H1 (cell line): ENCODE results near the gene CENPP. TPM values are rescaled to one million over a fixed set of nuclear protein-coding genes. Genes with fewer than 3 reads are reported as not detected.
"Not testable (repeated sequence)": the region's sequence is repeated elsewhere in the genome, so short reads cannot be mapped to it uniquely, and the experiment has no call there.

Source experiments
- CTCF ChIA-PET: fragments of 300-600 bp; sonication (Branson Sonifier 250); formaldehyde crosslinking; loops from one replicate; lab custom pipeline; 2021; ENCODE audit not compliant: partially characterized antibody; lab: Charles Lee
- POLR2A ChIA-PET: fragments of 300-600 bp; sonication (Branson Sonifier 250); formaldehyde crosslinking; loops from one replicate; lab custom pipeline; 2021; ENCODE audit warnings: inconsistent platforms; ENCODE audit not compliant: partially characterized antibody; lab: Charles Lee
- DNase-seq, 2 experiments: peaks; one replicate each; pipeline versions ENCODE4 v3.0.0 to v3.0.0-alpha.2; 2010 to 2022; ENCODE audit warnings: low spot score in 2 of 2, low read depth in 1 of 2, mixed read lengths in 1 of 2
- FAIRE-seq: peaks from 2 replicates; lab custom pipeline; 2011; peaks lifted over from hg19 to GRCh38; lab: Jason Lieb, UNC
- H2AFZ ChIP-seq: 2 replicates; pipeline ENCODE4 v1.8.1; 2012; ENCODE audit warnings: low read length, inconsistent platforms
- H2AK5ac ChIP-seq: 2 replicates; pipeline ENCODE4 v1.6.1; 2013; ENCODE audit warnings: low read depth, low read length
- H2BK120ac ChIP-seq: replicated peaks from 2 replicates; pipeline ENCODE3; 2013; ENCODE audit warnings: low read depth, low read length, inconsistent platforms
- H2BK12ac ChIP-seq: 2 replicates; pipeline ENCODE4 v1.6.1; 2013; ENCODE audit warnings: low read depth, low read length
- H2BK15ac ChIP-seq: 2 replicates; pipeline ENCODE4 v1.6.1; 2013; ENCODE audit warnings: low read length
- H2BK20ac ChIP-seq: 2 replicates; pipeline ENCODE4 v1.6.1; 2013; ENCODE audit warnings: low read length
- H2BK5ac ChIP-seq: 2 replicates; pipeline ENCODE4 v1.6.1; 2013; ENCODE audit warnings: low read depth, low read length
- H3K14ac ChIP-seq: 2 replicates; pipeline ENCODE4 v1.6.1; 2013; ENCODE audit warnings: inconsistent platforms; ENCODE audit not compliant: insufficient read length
- H3K18ac ChIP-seq: 2 replicates; pipeline ENCODE4 v1.6.1; 2013; ENCODE audit warnings: low read length; ENCODE audit errors: extremely low read depth
- H3K23ac ChIP-seq: 2 replicates; pipeline ENCODE4 v1.6.1; 2013; ENCODE audit warnings: inconsistent platforms; ENCODE audit not compliant: insufficient read length
- H3K23me2 ChIP-seq: 2 replicates; pipeline ENCODE4 v1.6.1; 2013; ENCODE audit warnings: low read depth, low read length
- H3K27ac ChIP-seq: 2 replicates; pipeline ENCODE4 v1.6.1; 2011; ENCODE audit warnings: low read depth, low read length, inconsistent platforms
- H3K27me3 ChIP-seq, 4 experiments: replicated peaks in 1 of 4; 1 replicate in 1 of 4; 2 replicates in 3 of 4; pipeline versions ENCODE4 v1.6.1 to v1.8.1; 2011 to 2013; ENCODE audit warnings: low read length in 3 of 4, mild to moderate bottlenecking in 3 of 4, inconsistent platforms in 2 of 4, mixed read lengths in 2 of 4, moderate library complexity in 1 of 4; ENCODE audit not compliant: control insufficient read depth in 3 of 4, insufficient read depth in 3 of 4; ENCODE audit errors: extremely low read depth in 1 of 4
- H3K36me3 ChIP-seq, 4 experiments: 2 replicates each; pipeline versions ENCODE4 v1.6.1 to v1.8.1; 2011 to 2013; ENCODE audit warnings: mild to moderate bottlenecking in 4 of 4, low read length in 3 of 4, moderate library complexity in 2 of 4, control low read depth in 1 of 4, inconsistent platforms in 1 of 4; ENCODE audit not compliant: insufficient read depth in 4 of 4, control insufficient read depth in 2 of 4
- H3K4ac ChIP-seq: replicated peaks from 2 replicates; pipeline ENCODE3; 2013; ENCODE audit warnings: low read length, low read depth, mixed read lengths, inconsistent platforms; ENCODE audit not compliant: insufficient read length
- H3K4me1 ChIP-seq, 4 experiments: replicated peaks in 1 of 4; 1 replicate in 1 of 4; 2 replicates in 3 of 4; pipeline versions ENCODE4 v1.6.1 to v1.8.1; 2011 to 2013; ENCODE audit warnings: low read length in 3 of 4, inconsistent platforms in 2 of 4, mixed read lengths in 1 of 4; ENCODE audit not compliant: insufficient read depth in 4 of 4, control insufficient read depth in 3 of 4
- H3K4me2 ChIP-seq, 2 experiments: 2 replicates each; pipeline versions ENCODE4 v1.6.1 to v1.8.1; 2011 to 2013; ENCODE audit warnings: low read depth in 2 of 2, low read length in 2 of 2, control low read depth in 1 of 2, inconsistent platforms in 1 of 2, mild to moderate bottlenecking in 1 of 2; ENCODE audit not compliant: insufficient read depth in 1 of 2
- H3K4me3 ChIP-seq, 4 experiments: fragments of 200-600, 300-600 bp in 1 of 4; sonication (generic), shearing (Covaris generic), sonication (Bioruptor Twin) in 1 of 4; 2 replicates each; pipeline versions ENCODE4 v1.5.1 to v1.8.1; 2011 to 2016; ENCODE audit warnings: low read length in 4 of 4, low read depth in 3 of 4, control low read depth in 2 of 4, inconsistent platforms in 2 of 4, mild to moderate bottlenecking in 2 of 4, mixed read lengths in 1 of 4, moderate library complexity in 1 of 4; ENCODE audit not compliant: insufficient read depth in 2 of 4; ENCODE audit errors: extremely low read depth in 1 of 4
- H3K56ac ChIP-seq: replicated peaks from 2 replicates; pipeline ENCODE3; 2013; ENCODE audit warnings: low read depth, mild to moderate bottlenecking, mixed read lengths, low read length, inconsistent platforms; ENCODE audit not compliant: insufficient read length
- H3K79me1 ChIP-seq: 2 replicates; pipeline ENCODE4 v1.6.1; 2013; ENCODE audit warnings: low read depth, low read length, control low read depth
- H3K79me2 ChIP-seq, 2 experiments: 2 replicates each; pipeline versions ENCODE4 v1.6.1 to v1.8.1; 2012 to 2013; ENCODE audit warnings: low read length in 2 of 2, mild to moderate bottlenecking in 2 of 2, inconsistent platforms in 1 of 2; ENCODE audit not compliant: insufficient read depth in 2 of 2, control insufficient read depth in 1 of 2
- H3K9ac ChIP-seq, 4 experiments: replicated peaks in 1 of 4; 1 replicate in 1 of 4; 2 replicates in 3 of 4; pipeline versions ENCODE4 v1.6.1 to v1.8.1; 2011 to 2013; ENCODE audit warnings: low read depth in 3 of 4, low read length in 3 of 4, control low read depth in 2 of 4, mild to moderate bottlenecking in 2 of 4, moderate library complexity in 2 of 4, inconsistent platforms in 1 of 4; ENCODE audit errors: extremely low read depth in 1 of 4
- H3K9me3 ChIP-seq, 2 experiments: 2 replicates each; pipeline versions ENCODE4 v1.6.1 to v1.8.1; 2012 to 2013; ENCODE audit warnings: mild to moderate bottlenecking in 2 of 2, moderate library complexity in 2 of 2, control low read depth in 1 of 2, inconsistent platforms in 1 of 2, low read depth in 1 of 2, low read length in 1 of 2, mixed read lengths in 1 of 2; ENCODE audit not compliant: insufficient read depth in 2 of 2
- H4K20me1 ChIP-seq, 2 experiments: replicated peaks in 1 of 2; 2 replicates each; pipeline versions ENCODE3 to v1.8.1; 2011 to 2013; ENCODE audit warnings: inconsistent platforms in 2 of 2, low read length in 2 of 2, mild to moderate bottlenecking in 1 of 2; ENCODE audit not compliant: insufficient read depth in 2 of 2, control insufficient read depth in 1 of 2
- H4K5ac ChIP-seq: 2 replicates; pipeline ENCODE4 v1.6.1; 2013; ENCODE audit warnings: low read length, low read depth, mixed read lengths, inconsistent platforms; ENCODE audit not compliant: insufficient read length
- H4K8ac ChIP-seq: 2 replicates; pipeline ENCODE4 v1.8.0; 2013; ENCODE audit warnings: mild to moderate bottlenecking, moderate library complexity, low read length, inconsistent platforms; ENCODE audit not compliant: insufficient read depth; ENCODE audit errors: extremely low read depth
- H4K91ac ChIP-seq: replicated peaks from 2 replicates; pipeline ENCODE3; 2013; ENCODE audit warnings: low read length, mixed read lengths, inconsistent platforms; ENCODE audit not compliant: insufficient read length
- CHD2 ChIP-seq: IDR thresholded peaks from 2 replicates; pipeline ENCODE4 v1.6.1; 2012; ENCODE audit warnings: low read length, improper control_type of control experiment
- CTBP2 ChIP-seq: IDR thresholded peaks from 2 replicates; pipeline ENCODE4 v1.7.0; 2011; ENCODE audit warnings: borderline replicate concordance, mild to moderate bottlenecking, moderate library complexity, mixed read lengths, low read length; ENCODE audit not compliant: insufficient read depth, insufficient read length
- WGBS, 2 experiments: shearing (Covaris generic) in 1 of 2; methylation state at CpG; one replicate each; pipeline versions ENCODE4 v1.1.6 to v1.1.7; 2013 to 2015; ENCODE audit warnings: low lambda C conversion rate in 2 of 2, mixed read lengths in 2 of 2, inconsistent platforms in 1 of 2, low coverage in 1 of 2, missing lambda C conversion rate in 1 of 2; ENCODE audit not compliant: insufficient replicate concordance in 2 of 2, insufficient coverage in 1 of 2, insufficient read length in 1 of 2; ENCODE audit errors: extremely low coverage in 1 of 2, missing lambda C conversion rate in 1 of 2; 5-methylcytosine and 5-hydroxymethylcytosine counted together
- polyA plus RNA-seq, 7 experiments: library from polyadenylated mRNA; depleted of rRNA in 3 of 7; stranded (reverse) in 5 of 7; unstranded in 2 of 7; fragments of >200 nt in 5 of 7; fragments of 200-250 nt in 2 of 7; gene quantifications; 1 replicate in 5 of 7; 2 replicates in 1 of 7; 4 replicates in 1 of 7; pipeline versions ENCODE4 v1.2.1 to v1.2.3, GENCODE V29; 2011 to 2013; ENCODE audit warnings: missing spikeins in 2 of 7, mixed read lengths in 2 of 7
- total RNA-seq: library from RNA; stranded (reverse); fragmentation: NEBNext Ultra II Directional; extraction: Animal tissue kit (Norgen Biotek cat#: 25700); gene quantifications from 2 replicates; pipeline ENCODE4 v1.2.1, GENCODE V29; 2021

The CENPP gene
- total and polyA plus RNA-seq, 2 of the 8 experiments (the other 6 are each of a cell fraction or from before 2014, with no cell fraction given), result 2.7 to 10.8 TPM

DNA sequence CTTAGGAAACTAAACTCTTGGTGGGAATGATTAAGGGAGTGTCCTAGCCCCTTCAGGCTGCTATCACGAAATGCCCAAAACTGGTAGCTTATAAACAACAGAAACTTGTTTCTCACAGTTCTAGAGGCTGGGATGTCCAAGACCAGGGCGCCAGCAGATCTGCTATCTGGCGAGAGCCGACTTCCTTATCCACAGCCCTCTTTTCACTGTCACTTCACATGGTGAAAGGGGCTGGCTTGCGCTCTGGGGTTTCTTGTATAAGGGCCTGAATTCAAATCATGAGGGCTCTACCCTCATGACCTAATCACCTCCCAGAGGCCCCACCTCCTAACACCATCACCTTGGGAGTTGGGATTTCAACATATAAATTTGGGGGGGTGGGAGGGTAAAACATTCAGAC, 295.1 kb downstream of the CENPP start:
- WGBS, 2 experiments, result 92% methylated on average over 5 of the region's 5 CpGs; no CpG with 5 or more reads in 1 of the 2 experiments

DNA sequence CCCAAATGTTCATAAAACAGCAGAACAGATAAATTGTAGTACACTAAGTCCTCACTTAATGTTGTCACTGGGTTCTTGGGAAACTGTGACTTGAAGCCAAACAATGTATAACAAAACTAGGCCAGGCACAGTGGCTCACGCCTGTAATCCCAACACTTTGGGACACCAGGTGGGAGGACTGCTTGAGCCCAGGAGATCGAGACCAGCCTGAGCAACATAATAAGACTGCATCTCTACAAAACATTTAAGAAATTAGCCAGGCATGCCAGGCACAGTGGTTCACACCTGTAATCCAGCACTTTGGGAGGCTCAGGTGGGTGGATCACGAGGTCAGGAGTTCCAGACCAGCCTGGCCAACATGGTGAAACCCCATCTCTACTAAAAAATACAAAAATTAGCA, 298.2 kb downstream of the CENPP start:
- H4K91ac ChIP-seq, FAIRE-seq, H3K27me3 ChIP-seq, H2BK20ac ChIP-seq, H3K4me2 ChIP-seq, H3K4me1 ChIP-seq, H3K14ac ChIP-seq, H2BK12ac ChIP-seq, H3K27ac ChIP-seq, H3K79me2 ChIP-seq, H3K23ac ChIP-seq, H2BK15ac ChIP-seq, H4K5ac ChIP-seq, H3K36me3 ChIP-seq, H2AK5ac ChIP-seq, H4K20me1 ChIP-seq, H3K9me3 ChIP-seq, H2BK120ac ChIP-seq, H2BK5ac ChIP-seq, DNase-seq, H3K4me3 ChIP-seq, H3K18ac ChIP-seq, H4K8ac ChIP-seq, H3K79me1 ChIP-seq, H3K4ac ChIP-seq, H2AFZ ChIP-seq, H3K23me2 ChIP-seq, POLR2A ChIA-PET, H3K9ac ChIP-seq, H3K56ac ChIP-seq: not testable (repeated sequence)
- CTCF ChIA-PET, result interaction anchor here (1.0 kb wide), 1 partner anchor 79 kb away, joined by 3 read pairs; no protein-coding TSS in a partner anchor
- 85% methylated on average over 3 of the region's 3 CpGs; no CpG with 5 or more reads in 1 of the 2 experiments for WGBS, 2 experiments

More for the DNA sequence above, 295.1 kb downstream of the CENPP start:
- ChIA-PET POLR2A (no interaction called here), CTCF (interaction anchor here (1.2 kb wide), 1 partner anchor 12 kb away, joined by 5 read pairs; no protein-coding TSS in a partner anchor)
- no peak overlapping the region for H2AK5ac ChIP-seq
- no peak overlapping the region for H2BK5ac ChIP-seq
- no peak overlapping the region for H3K4ac ChIP-seq
- H3K56ac ChIP-seq, result no peak overlapping the region
- H2BK120ac ChIP-seq, result no peak overlapping the region
- no peaks in the 10 kb centered on the region for H3K27me3 ChIP-seq
- no peak overlapping the region for H4K5ac ChIP-seq
- peaks cover 0 to 6% (median 3%) of the 10 kb centered on the region in 4 experiments; a peak in 4 of 8 replicates for H3K36me3 ChIP-seq
- H2AFZ ChIP-seq, result no peak overlapping the region
- H3K27ac ChIP-seq, result no peak overlapping the region
- no peaks in the 10 kb centered on the region for H3K9me3 ChIP-seq
- H2BK15ac ChIP-seq, result no peak overlapping the region
- H3K18ac ChIP-seq, result no peak overlapping the region
- TF ChIP-seq CTBP2 (no peak), CHD2 (no peak)
- H3K9ac ChIP-seq, result no peak overlapping the region
- DNase-seq (no peak), FAIRE-seq (no peak)
- no peaks in the 10 kb centered on the region for H3K4me1 ChIP-seq
- H3K4me3 ChIP-seq, result no peak overlapping the region
- no peak overlapping the region for H2BK20ac ChIP-seq
- H3K4me2 ChIP-seq, result no peak overlapping the region
- no peaks in the 10 kb centered on the region for H3K79me2 ChIP-seq
- no peak overlapping the region for H4K8ac ChIP-seq
- H3K79me1 ChIP-seq, result no peaks in the 10 kb centered on the region
- no peak overlapping the region for H3K14ac ChIP-seq
- H2BK12ac ChIP-seq, result no peak overlapping the region
- H4K91ac ChIP-seq, result no peak overlapping the region
- H3K23me2 ChIP-seq, result no peaks in the 10 kb centered on the region
- H3K23ac ChIP-seq, result no peak overlapping the region
- H4K20me1 ChIP-seq, result peaks cover 0 to 2% of the 10 kb centered on the region in 2 experiments
